PFSK-1 (cell line): Measurements from ENCODE around the gene AP1B1.

ENCODE experiments used
- POLR2AphosphoS5 ChIP-seq: IDR thresholded peaks from 2 replicates; pipeline ENCODE4 v1.6.1; 2012; ENCODE audit warnings: low read depth, mild to moderate bottlenecking, control low read depth, low read length, moderate library complexity
- SIN3A ChIP-seq: IDR thresholded peaks from 2 replicates; pipeline ENCODE4 v1.6.1; 2012; ENCODE audit warnings: mild to moderate bottlenecking, low read length, moderate library complexity, borderline replicate concordance; ENCODE audit not compliant: insufficient read depth

DNA sequence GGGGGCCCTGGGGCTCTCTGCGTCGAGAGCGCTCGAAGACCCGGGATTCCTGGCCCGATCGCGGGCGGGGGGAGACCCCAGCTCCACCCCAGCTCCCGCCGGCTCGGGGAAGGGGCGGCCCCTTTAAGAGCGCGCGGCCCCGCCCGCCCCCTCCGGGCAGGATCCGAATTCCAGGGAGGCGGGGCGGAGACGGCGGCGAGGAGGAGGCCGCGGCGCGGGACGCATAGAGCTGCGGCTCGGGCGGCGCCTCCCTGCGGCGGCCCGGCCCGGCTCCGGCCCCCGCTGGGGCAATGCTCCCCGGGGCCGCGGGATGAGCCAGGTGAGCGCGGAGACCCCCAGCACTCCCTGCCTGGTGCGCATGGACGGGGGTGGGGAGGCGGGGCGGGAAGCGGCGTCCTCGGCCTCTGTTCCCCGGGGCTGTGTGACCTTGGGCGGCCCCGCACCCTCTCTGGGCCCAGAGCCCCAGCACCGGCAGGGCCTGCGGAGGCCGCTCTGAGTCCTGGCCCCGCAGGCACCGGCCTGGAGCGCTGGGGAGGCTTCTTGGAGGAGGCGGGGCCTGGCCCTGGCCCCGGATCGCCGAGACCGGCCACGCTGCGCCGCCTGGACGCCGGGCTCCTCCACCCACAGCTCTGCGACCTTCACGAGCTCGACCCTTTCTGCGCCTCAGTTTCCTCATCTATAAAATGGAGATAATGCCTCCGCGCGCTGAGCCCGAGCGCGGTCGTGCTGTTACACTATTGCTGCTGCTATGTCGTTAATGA is 81.4 kb downstream of the AP1B1 start:
- TF ChIP-seq POLR2AphosphoS5: no peak
- 0 out of 2 replicates have a peak, but pooled peaks have one; percentile 13 for TF ChIP-seq SIN3A
